T-helper 2 cell treated with Interferon-gamma antibody and Interleukin-4, amounts not matched to agents 100 ng/mL and 5 ng/mL, for 36 hours (primary cell): ENCODE measurements around the gene SPATA31D1. TPM values are rescaled to one million over a fixed set of nuclear protein-coding genes. Genes with fewer than 3 reads are reported as not detected.

ENCODE experiments used
- intact Hi-C: fragments of 100-400 bp; cut with micrococcal nuclease; formaldehyde crosslinking; loops from one replicate; pipeline ENCODE4 v1.15.1; 2023
- total RNA-seq: library from RNA; stranded (reverse); gene quantifications from 2 replicates; pipeline ENCODE4 v1.2.3, GENCODE V29; 2022

SPATA31D1 gene
- total RNA-seq, 1 donor from 2014 or later: not detected

GRCh38 chr9:82021198-82021597, 32.6 kb downstream of the SPATA31D1 start:
- intact Hi-C loops: no loop called here

- intact Hi-C loops: no loop called here
These were observed 33.5 kb downstream of the SPATA31D1 start for GRCh38 chr9:82022121-82022520.

- intact Hi-C loops: no loop called here
These were observed 36.3 kb downstream of the SPATA31D1 start for GRCh38 chr9:82024908-82025307.

- intact Hi-C loops: no loop called here
These were observed 43.1 kb downstream of the SPATA31D1 start for GRCh38 chr9:82031538-82032280.

GRCh38 chr9:82034956-82035731, 46.6 kb downstream of the SPATA31D1 start:
- intact Hi-C loops: no loop called here

GRCh38 chr9:82036086-82036485, 47.5 kb downstream of the SPATA31D1 start:
- intact Hi-C loops: no loop called here

- intact Hi-C loops: no loop called here
These were observed 48.6 kb downstream of the SPATA31D1 start for GRCh38 chr9:82037126-82037525.

- intact Hi-C loops: no loop called here
These were observed 50.3 kb downstream of the SPATA31D1 start for GRCh38 chr9:82038897-82039296.

Other genes with a start within 250 kb of the SPATA31D1 start
- not detected in 2 replicates for gene SPATA31D4, start 60.3 kb upstream of the SPATA31D1 start, total RNA-seq
- not detected in 2 replicates for gene SPATA31D3, start 45.3 kb upstream of the SPATA31D1 start, total RNA-seq